NCI-H2196 treated with DMSO at 0.1 percent for 48 hours (cell line): ENCODE measurements around the gene USP47.

Experiments
- DNase-seq: peaks from one replicate; lab custom pipeline; 2025; ENCODE audit not compliant: unreplicated experiment; lab: John Stamatoyannopoulos, UW

Gene USP47

GRCh38 chr11:11929920-11930319 lies 88.1 kb downstream of the USP47 start:
- DNase-seq: no peak

- DNase-seq: peak; percentile 5
Observed at GRCh38 chr11:11931461-11932055, 89.8 kb downstream of the USP47 start.

GRCh38 chr11:11935536-11935935 lies 93.8 kb downstream of the USP47 start:
- no peak for DNase-seq

- no peak for DNase-seq
Observed at GRCh38 chr11:11937433-11937832, 95.7 kb downstream of the USP47 start.

- DNase-seq: no peak
Observed at GRCh38 chr11:11937957-11938356, 96.2 kb downstream of the USP47 start.

- DNase-seq: no peak
Observed at GRCh38 chr11:11940551-11940950, 98.8 kb downstream of the USP47 start.

GRCh38 chr11:11942668-11943067 lies 100.9 kb downstream of the USP47 start:
- DNase-seq: no peak

- no peak for DNase-seq
Observed at GRCh38 chr11:11944444-11944843, 102.7 kb downstream of the USP47 start.

GRCh38 chr11:11946180-11946579 lies 104.4 kb downstream of the USP47 start:
- DNase-seq: no peak

- DNase-seq: no peak
Observed at GRCh38 chr11:11946878-11947277, 105.1 kb downstream of the USP47 start.

GRCh38 chr11:11947825-11948224 lies 106.1 kb downstream of the USP47 start:
- DNase-seq: no peak

GRCh38 chr11:11948242-11948947 lies 106.6 kb downstream of the USP47 start:
- DNase-seq: no peak

GRCh38 chr11:11949482-11949881 lies 107.7 kb downstream of the USP47 start:
- DNase-seq: no peak

- no peak for DNase-seq
Observed at GRCh38 chr11:11952036-11952435, 110.3 kb downstream of the USP47 start.

- no peak for DNase-seq
Observed at GRCh38 chr11:11956006-11956405, 114.2 kb downstream of the USP47 start.

GRCh38 chr11:11958403-11959231 lies 116.8 kb downstream of the USP47 start:
- DNase-seq: no peak

- DNase-seq: no peak
Observed at GRCh38 chr11:11959601-11960000, 117.8 kb downstream of the USP47 start.

GRCh38 chr11:11960687-11961086 lies 118.9 kb downstream of the USP47 start:
- DNase-seq: no peak

GRCh38 chr11:11961399-11962028 lies 119.7 kb downstream of the USP47 start:
- no peak for DNase-seq

GRCh38 chr11:11963067-11963466 lies 121.3 kb downstream of the USP47 start:
- no peak for DNase-seq
